Endothelial cell of umbilical vein (primary cell): ENCODE data around the gene GMCL2. TPM values are rescaled to one million over a fixed set of nuclear protein-coding genes. Genes with fewer than 3 reads are reported as not detected.

Experiments used
- BruUV-seq: library from RNA; stranded (reverse); fragments of 400-500 nt; replicated peaks from 2 replicates; lab custom pipeline; 2021; lab: Mats Ljungman, UMichigan
- CTCF ChIA-PET: fragments of 300-600, 350-600 bp; sonication (Branson Sonifier 250); formaldehyde crosslinking; loops from one replicate; lab custom pipeline; 2021; ENCODE audit warnings: antibody characterized with exemption, inconsistent platforms; lab: Charles Lee
- POLR2A ChIA-PET: fragments of 300-600, 350-600 bp; sonication (Branson Sonifier 250); formaldehyde crosslinking; loops from one replicate; lab custom pipeline; 2021; ENCODE audit warnings: antibody characterized with exemption, inconsistent platforms; lab: Charles Lee
- DNase-seq: peaks from one replicate; pipeline ENCODE4 v3.0.0-alpha.2; 2011; ENCODE audit warnings: low read depth, low spot score
- FAIRE-seq: peaks from 2 replicates; lab custom pipeline; 2011; peaks lifted over from hg19 to GRCh38; lab: Jason Lieb, UNC
- H2AFZ ChIP-seq: 2 replicates; pipeline ENCODE4 v1.6.0; 2012; ENCODE audit warnings: low read depth, low read length, control low read depth, inconsistent platforms
- H3K27ac ChIP-seq: 2 replicates; pipeline ENCODE4 v1.5.1; 2011; ENCODE audit warnings: low read depth, mild to moderate bottlenecking, control low read depth, low read length, moderate library complexity; ENCODE audit not compliant: insufficient read depth
- H3K27me3 ChIP-seq, 2 experiments: 2 replicates each; pipeline versions ENCODE4 v1.6.0 to v1.6.1; 2011; ENCODE audit warnings: low read length in 2 of 2, mixed read lengths in 1 of 2; ENCODE audit not compliant: control insufficient read depth in 2 of 2, insufficient read depth in 2 of 2
- H3K36me3 ChIP-seq, 2 experiments: 2 replicates in 1 of 2; 3 replicates in 1 of 2; pipeline ENCODE4 v1.5.1; 2011; ENCODE audit warnings: low read length in 2 of 2, mild to moderate bottlenecking in 1 of 2, moderate library complexity in 1 of 2; ENCODE audit not compliant: control insufficient read depth in 2 of 2, insufficient read depth in 2 of 2; ENCODE audit errors: extremely low read depth in 1 of 2
- H3K4me1 ChIP-seq: 3 replicates; pipeline ENCODE4 v1.5.1; 2011; ENCODE audit warnings: mild to moderate bottlenecking, low read length; ENCODE audit not compliant: control insufficient read depth, insufficient read depth; ENCODE audit errors: extremely low read depth
- H3K4me2 ChIP-seq: 2 replicates; pipeline ENCODE4 v1.6.1; 2011; ENCODE audit warnings: low read length, control low read depth, mixed read lengths; ENCODE audit not compliant: insufficient read depth
- H3K4me3 ChIP-seq, 3 experiments: fragments of 200-600 bp in 1 of 3; sonication (generic), shearing (Covaris generic) in 1 of 3; replicated peaks in 1 of 3; 2 replicates each; pipeline ENCODE4 v1.5.1; 2011 to 2016; ENCODE audit warnings: control low read depth in 3 of 3, low read length in 3 of 3, mild to moderate bottlenecking in 2 of 3, inconsistent platforms in 1 of 3, low read depth in 1 of 3, moderate library complexity in 1 of 3; ENCODE audit not compliant: insufficient read depth in 1 of 3
- H3K79me2 ChIP-seq: 2 replicates; pipeline ENCODE4 v1.6.0; 2012; ENCODE audit warnings: low read length, inconsistent platforms; ENCODE audit not compliant: control insufficient read depth, insufficient read depth
- H3K9ac ChIP-seq: replicated peaks from 2 replicates; pipeline ENCODE3; 2011; ENCODE audit warnings: low read length, control low read depth; ENCODE audit not compliant: insufficient read depth; ENCODE audit errors: extremely low read depth
- H3K9me1 ChIP-seq: replicated peaks from 3 replicates; pipeline ENCODE4 v1.6.0; 2011; ENCODE audit warnings: mild to moderate bottlenecking, low read length; ENCODE audit not compliant: control insufficient read depth, insufficient read depth; ENCODE audit errors: extremely low read depth
- H3K9me3 ChIP-seq: replicated peaks from 2 replicates; pipeline ENCODE4 v1.5.1; 2012; ENCODE audit warnings: low read length, inconsistent platforms; ENCODE audit not compliant: control insufficient read depth, insufficient read depth
- H4K20me1 ChIP-seq: replicated peaks from 2 replicates; pipeline ENCODE3; 2011; ENCODE audit warnings: mild to moderate bottlenecking, low read length; ENCODE audit not compliant: control insufficient read depth, insufficient read depth; ENCODE audit errors: extremely low read depth
- CTCF ChIP-seq, 2 donors: IDR thresholded peaks; 1 replicate in 1 of 2; 2 replicates in 1 of 2; pipeline ENCODE4 v1.5.1; 2011; ENCODE audit warnings: low read length in 2 of 2, mild to moderate bottlenecking in 2 of 2, moderate library complexity in 2 of 2, control low read depth in 1 of 2, inconsistent platforms in 1 of 2, low read depth in 1 of 2; ENCODE audit not compliant: insufficient read depth in 1 of 2; ENCODE audit errors: extremely low read depth in 1 of 2
- EZH2 ChIP-seq: IDR thresholded peaks from 2 replicates; pipeline ENCODE4 v1.6.1; 2012; ENCODE audit warnings: borderline replicate concordance, low read depth, mild to moderate bottlenecking, moderate library complexity, low read length, inconsistent platforms; ENCODE audit not compliant: severe bottlenecking
- FOS ChIP-seq: IDR thresholded peaks from 2 replicates; pipeline ENCODE4 v1.6.1; 2011; ENCODE audit warnings: mild to moderate bottlenecking, low read length, moderate library complexity, borderline replicate concordance; ENCODE audit not compliant: insufficient read depth
- GATA2 ChIP-seq: IDR thresholded peaks from 2 replicates; pipeline ENCODE4 v1.7.0; 2011; ENCODE audit warnings: low read depth, mild to moderate bottlenecking, moderate library complexity, mixed read lengths, low read length; ENCODE audit not compliant: insufficient read length, insufficient read depth
- JUN ChIP-seq: IDR thresholded peaks from 2 replicates; pipeline ENCODE4 v1.6.1; 2011; ENCODE audit warnings: borderline replicate concordance, low read depth; ENCODE audit not compliant: insufficient read length, insufficient read depth
- MAX ChIP-seq: IDR thresholded peaks from 2 replicates; pipeline ENCODE4 v1.6.1; 2011; ENCODE audit not compliant: insufficient read depth, insufficient read length
- MYC ChIP-seq: IDR thresholded peaks from one replicate; pipeline ENCODE4 v1.6.1; 2011; ENCODE audit warnings: mild to moderate bottlenecking, low read depth, low read length
- POLR2A ChIP-seq: IDR thresholded peaks from 2 replicates; pipeline ENCODE4 v1.6.1; 2012; ENCODE audit warnings: low read depth, mild to moderate bottlenecking, control low read depth, low read length
- POLR2AphosphoS5 ChIP-seq: IDR thresholded peaks from 2 replicates; pipeline ENCODE4 v1.6.1; 2012; ENCODE audit warnings: low read depth, mild to moderate bottlenecking, control low read depth, low read length, moderate library complexity; ENCODE audit not compliant: insufficient read depth
- dilution Hi-C: fragments of 300-500 bp; cut with MboI; formaldehyde crosslinking; loops from one replicate; pipeline ENCODE4 v1.15.0; 2019; ENCODE audit warnings: low sequenced_read_pairs; ENCODE audit not compliant: extremely low pct_ligation_motif_present
- intact Hi-C: fragments of 100-400 bp; cut with micrococcal nuclease; formaldehyde crosslinking; loops from one replicate; pipeline ENCODE4 v1.10.0; 2022
- polyA plus RNA-seq, 4 experiments: library from polyadenylated mRNA; depleted of rRNA in 3 of 4; stranded (reverse) in 3 of 4; unstranded in 1 of 4; fragments of >200 nt; gene quantifications; 2 replicates each; pipeline versions ENCODE4 v1.2.1 to v1.2.3, GENCODE V29; 2011 to 2012; ENCODE audit warnings: missing spikeins in 1 of 4
- total RNA-seq: library from RNA; stranded (reverse); gene quantifications from 2 replicates; pipeline ENCODE4 v1.2.3, GENCODE V29; 2021

GMCL2 gene
- total and polyA plus RNA-seq, 2 donors (not counting 3 experiments of a cell fraction or from before 2014, with no cell fraction given) = not detected

- CTCF ChIA-PET = interaction anchor here (0.9 kb wide), 1 partner anchor 9 kb away, joined by 3 read pairs; no protein-coding TSS in a partner anchor
- no TSS peak for BruUV-seq
- no peak overlapping the region for H2AFZ ChIP-seq
These were observed 5.6 kb upstream of the GMCL2 start for GRCh38 chr5:178192787-178193186.

More at GRCh38 chr5:178192787-178193186, 5.6 kb upstream of the GMCL2 start:
- Histone ChIP-seq H3K4me1 (no peaks in the 10 kb centered on the region), H3K9me3 (no peaks in the 10 kb centered on the region), H3K27ac (no peak overlapping the region), H3K27me3 (peaks cover 3 to 12% of the 10 kb centered on the region in 2 experiments), H3K79me2 (no peaks in the 10 kb centered on the region), H3K9ac (no peak overlapping the region), H3K4me3 (no peak overlapping the region), H4K20me1 (no peaks in the 10 kb centered on the region), H3K9me1 (no peaks in the 10 kb centered on the region), H3K4me2 (no peak overlapping the region), H3K36me3 (no peaks in the 10 kb centered on the region)
- intact Hi-C loops = no loop called here
- TF ChIP-seq GATA2 (no peak), EZH2 (no peak), POLR2AphosphoS5 (no peak), POLR2A (no peak), CTCF (IDR thresholded peaks at IDR 0.05; ENCODE audit: extremely low read depth in 1 of 2, insufficient read depth in 1 of 2, low read depth in 1 of 2, low read length in 2 of 2) (no peak), MYC (no peak), MAX (no peak), FOS (no peak), JUN (no peak)
- no peak for DNase-seq
- no peak for FAIRE-seq
- POLR2A ChIA-PET = no interaction called here
- dilution Hi-C loops = no loop called here
